Pancreas (tissue), 10 donors: Measurements from ENCODE around the gene PCDHA5. TPM values are rescaled to one million over a fixed set of nuclear protein-coding genes. Genes with fewer than 3 reads are reported as not detected.

Experiments
- ATAC-seq, 4 donors: fragments of 200-7000 bp; cut with Tn5 transposase; one replicate each; pipeline versions ENCODE4 v1.8.0 to v1.9.1; 2020; ENCODE audit warnings: mild to moderate bottlenecking in 4 of 4, moderate library complexity in 4 of 4
- DNase-seq, 6 donors: peaks; one replicate each; pipeline ENCODE4 v3.0.0-alpha.2; 2020
- FAIRE-seq: peaks from 2 replicates; lab custom pipeline; 2012; peaks lifted over from hg19 to GRCh38; lab: Jason Lieb, UNC
- H3K27ac ChIP-seq, 4 donors: fragments of 200-600 bp; sonication (generic); 1 replicate in 3 of 4; 2 replicates in 1 of 4; pipeline versions ENCODE4 v1.5.0 to v1.8.0; 2020
- H3K27me3 ChIP-seq, 4 donors: fragments of 200-600 bp; one replicate each; pipeline ENCODE4 v1.8.0; 2021
- H3K36me3 ChIP-seq, 3 donors: fragments of 200-600 bp; sonication (generic) in 1 of 3; one replicate each; pipeline versions ENCODE4 v1.5.0 to v1.8.0; 2020 to 2021
- H3K4me1 ChIP-seq, 3 donors: fragments of 200-600 bp; one replicate each; pipeline ENCODE4 v1.8.0; 2021
- H3K4me3 ChIP-seq, 4 donors: fragments of 200-600 bp; sonication (generic) in 2 of 4; one replicate each; pipeline versions ENCODE4 v1.5.0 to v1.8.0; 2020 to 2021
- H3K9me3 ChIP-seq, 4 donors: fragments of 200-600 bp; one replicate each; pipeline ENCODE4 v1.8.0; 2021
- WGBS, 2 donors: extraction: QIAGEN DNeasy Blood & Tissue Kit; methylation state at CpG; one replicate each; pipeline ENCODE4 v1.1.7; 2013; 5-methylcytosine and 5-hydroxymethylcytosine counted together
- intact Hi-C, 3 donors: fragments of 100-400 bp; cut with DNase I; formaldehyde crosslinking; loops; one replicate each; pipeline versions ENCODE4 v1.11.1 to v1.14.2; 2022
- polyA plus RNA-seq, 2 donors: library from polyadenylated mRNA; stranded (reverse); fragments of 200-250 nt; gene quantifications; one replicate each; pipeline ENCODE4 v1.2.3, GENCODE V29; 2013
- total RNA-seq, 6 donors: library from RNA; stranded (reverse); fragmentation: NEBNext Ultra II Directional in 4 of 6; extraction: Animal tissue kit (Norgen Biotek cat#: 25700) in 4 of 6; gene quantifications; one replicate each; pipeline versions ENCODE4 v1.2.1 to v1.2.4, GENCODE V29; 2021 to 2023
- TF ChIP-seq, protein P1 (sequence below), 4 donors: fragments of 200-600 bp; sonication (generic) in 3 of 4; IDR thresholded peaks; one replicate each; pipeline versions ENCODE4 v1.5.0 to v1.8.0; 2021; ENCODE audit warnings: antibody characterized with exemption in 4 of 4
- donor health status: healthy with polysubstance abuse.
- donor health status: DM: no; HTN: no; CAD: no; lungs with moderate emphysema.
- donor health status: DM: no; HTN: no; CAD: no.
- donor health status: control.
- donor health status: control.
- donor health status: Bipolar disorder and iron deficiency.
- donor health status: DM: yes; HTN: yes; CAD: no.
- donor health status: DM: no; HTN: no; CAD: no.
- donor health status: DM: no; HTN: no; CAD: no.
- donor health status: DM: yes; HTN: yes; CAD: no.

PCDHA5 gene
- total and polyA plus RNA-seq, 8 donors = 0.24 to 0.96 (median 0.55) TPM

DNA sequence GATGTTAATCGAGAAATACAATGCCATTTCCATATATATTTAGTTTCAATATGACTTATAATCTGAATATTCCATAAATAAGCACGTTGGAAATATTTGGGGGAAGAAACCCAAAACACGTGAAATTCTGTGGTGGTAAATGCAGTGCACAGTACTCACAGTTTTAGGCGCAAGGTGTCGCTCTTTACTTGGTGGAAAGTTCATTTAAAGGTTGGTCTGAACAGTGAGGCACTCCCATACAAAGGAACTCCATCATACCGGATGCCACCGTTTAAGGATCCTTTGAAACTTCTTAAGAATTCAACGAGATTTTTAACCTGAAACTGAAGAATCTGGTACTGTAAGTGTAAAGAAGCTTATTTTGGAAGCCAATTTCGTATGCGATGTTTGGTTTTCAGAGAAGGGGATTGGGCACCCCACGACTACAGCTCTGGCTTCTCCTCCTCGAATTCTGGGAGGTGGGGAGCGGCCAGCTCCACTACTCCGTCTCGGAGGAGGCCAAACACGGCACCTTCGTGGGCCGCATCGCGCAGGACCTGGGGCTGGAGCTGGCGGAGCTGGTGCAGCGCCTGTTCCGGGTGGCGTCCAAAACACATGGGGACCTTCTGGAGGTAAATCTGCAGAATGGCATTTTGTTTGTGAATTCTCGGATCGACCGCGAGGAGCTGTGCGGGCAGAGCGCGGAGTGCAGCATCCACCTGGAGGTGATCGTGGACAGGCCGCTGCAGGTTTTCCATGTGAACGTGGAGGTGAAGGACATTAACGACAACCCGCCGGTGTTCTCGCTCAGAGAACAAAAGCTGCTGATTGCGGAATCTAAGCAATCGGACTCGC is 47.5 kb downstream of the PCDHA5 start, which contains the start of gene PCDHA11:
Gene PCDHA11, plus strand, starts transcription at position 237 of the 834 bp plus-strand sequence. Its CDS starts 147 bp downstream, at position 384.
- TF ChIP-seq, protein P1, sequence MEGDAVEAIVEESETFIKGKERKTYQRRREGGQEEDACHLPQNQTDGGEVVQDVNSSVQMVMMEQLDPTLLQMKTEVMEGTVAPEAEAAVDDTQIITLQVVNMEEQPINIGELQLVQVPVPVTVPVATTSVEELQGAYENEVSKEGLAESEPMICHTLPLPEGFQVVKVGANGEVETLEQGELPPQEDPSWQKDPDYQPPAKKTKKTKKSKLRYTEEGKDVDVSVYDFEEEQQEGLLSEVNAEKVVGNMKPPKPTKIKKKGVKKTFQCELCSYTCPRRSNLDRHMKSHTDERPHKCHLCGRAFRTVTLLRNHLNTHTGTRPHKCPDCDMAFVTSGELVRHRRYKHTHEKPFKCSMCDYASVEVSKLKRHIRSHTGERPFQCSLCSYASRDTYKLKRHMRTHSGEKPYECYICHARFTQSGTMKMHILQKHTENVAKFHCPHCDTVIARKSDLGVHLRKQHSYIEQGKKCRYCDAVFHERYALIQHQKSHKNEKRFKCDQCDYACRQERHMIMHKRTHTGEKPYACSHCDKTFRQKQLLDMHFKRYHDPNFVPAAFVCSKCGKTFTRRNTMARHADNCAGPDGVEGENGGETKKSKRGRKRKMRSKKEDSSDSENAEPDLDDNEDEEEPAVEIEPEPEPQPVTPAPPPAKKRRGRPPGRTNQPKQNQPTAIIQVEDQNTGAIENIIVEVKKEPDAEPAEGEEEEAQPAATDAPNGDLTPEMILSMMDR (IDR thresholded peaks at IDR 0.05) = peak in 1 of 4 donors; percentile 12
- no peaks in the 10 kb centered on the region for H3K27me3 ChIP-seq
- peak within 1 kb of the TSS in 2 of 4 donors; percentile 18 to 37 for H3K4me3 ChIP-seq
- no peaks in the 10 kb centered on the region for H3K9me3 ChIP-seq
- H3K4me1 ChIP-seq = no peaks in the 10 kb centered on the region
- H3K36me3 ChIP-seq = no peaks in the 10 kb centered on the region
- WGBS, 2 donors = 13 to 15% methylated on average over 41 of the region's 41 CpGs
- FAIRE-seq (no peak), ATAC-seq (peak; percentile 86 to 100 (median 93)), DNase-seq (peak in 1 of 6 donors; percentile 26)
- intact Hi-C loops = no loop called here
- H3K27ac ChIP-seq = no peak within 1 kb of the TSS

DNA sequence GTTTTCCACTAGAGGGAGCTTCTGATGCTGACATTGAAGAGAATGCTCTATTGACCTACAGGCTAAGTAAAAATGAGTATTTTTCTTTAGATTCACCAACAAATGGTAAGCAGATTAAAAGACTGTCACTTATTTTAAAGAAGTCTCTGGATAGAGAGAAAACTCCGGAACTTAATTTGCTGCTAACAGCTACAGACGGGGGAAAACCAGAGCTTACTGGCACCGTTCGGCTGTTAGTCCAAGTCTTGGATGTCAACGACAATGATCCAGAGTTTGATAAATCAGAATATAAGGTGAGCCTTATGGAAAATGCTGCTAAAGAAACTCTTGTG is 48.1 kb downstream of the PCDHA5 start:
- Histone ChIP-seq H3K27me3 (no peaks in the 10 kb centered on the region), H3K4me3 (peak overlapping the region in 1 of 4 donors; percentile 18), H3K27ac (no peak overlapping the region), H3K4me1 (no peaks in the 10 kb centered on the region), H3K36me3 (no peaks in the 10 kb centered on the region), H3K9me3 (no peaks in the 10 kb centered on the region)
- intact Hi-C loops = no loop called here
- TF ChIP-seq, protein P1 (IDR thresholded peaks at IDR 0.05) = no peak
- FAIRE-seq = no peak
- ATAC-seq = peak in 2 of 4 donors; percentile 76 to 83
- 46 to 57% methylated on average over 5 of the region's 5 CpGs for WGBS, 2 donors
- DNase-seq = no peak

DNA sequence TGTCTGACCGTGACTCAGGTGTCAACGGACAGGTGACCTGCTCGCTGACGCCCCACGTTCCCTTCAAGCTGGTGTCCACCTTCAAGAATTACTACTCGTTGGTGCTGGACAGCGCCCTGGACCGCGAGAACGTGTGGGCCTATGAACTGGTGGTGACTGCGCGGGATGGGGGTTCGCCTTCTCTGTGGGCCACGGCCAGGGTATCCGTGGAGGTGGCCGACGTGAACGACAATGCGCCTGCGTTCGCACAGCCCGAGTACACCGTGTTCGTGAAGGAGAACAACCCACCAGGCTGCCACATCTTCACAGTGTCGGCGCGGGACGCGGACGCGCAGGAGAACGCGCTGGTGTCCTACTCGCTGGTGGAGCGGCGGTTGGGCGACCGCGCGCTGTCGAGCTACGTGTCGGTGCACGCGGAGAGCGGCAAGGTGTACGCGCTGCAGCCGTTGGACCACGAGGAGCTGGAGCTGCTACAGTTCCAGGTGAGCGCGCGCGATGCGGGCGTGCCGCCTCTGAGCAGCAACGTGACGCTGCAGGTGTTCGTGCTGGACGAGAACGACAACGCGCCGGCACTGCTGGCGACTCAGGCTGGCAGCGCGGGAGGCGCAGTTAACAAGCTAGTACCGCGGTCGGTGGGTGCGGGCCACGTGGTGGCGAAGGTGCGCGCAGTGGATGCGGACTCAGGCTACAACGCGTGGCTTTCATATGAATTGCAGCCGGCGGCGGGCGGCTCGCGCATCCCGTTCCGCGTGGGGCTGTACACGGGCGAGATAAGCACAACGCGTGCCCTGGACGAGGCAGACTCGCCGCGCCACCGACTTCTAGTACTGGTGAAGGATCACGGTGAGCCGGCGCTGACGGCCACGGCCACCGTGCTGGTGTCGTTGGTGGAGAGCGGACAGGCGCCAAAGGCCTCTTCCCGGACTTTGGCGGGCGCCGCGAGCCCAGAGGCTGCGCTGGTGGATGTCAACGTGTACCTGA is 49.1 kb downstream of the PCDHA5 start:
- intact Hi-C loops = loop anchor here in 1 of 3 donors (10.0 kb wide), 1 partner anchor 174 kb away; no protein-coding TSS in a partner anchor
- ATAC-seq = no peak

More for the DNA sequence above, 49.1 kb downstream of the PCDHA5 start:
- H3K36me3 ChIP-seq = no peaks in the 10 kb centered on the region
- no peaks in the 10 kb centered on the region for H3K27me3 ChIP-seq
- DNase-seq (peak in 2 of 6 donors; percentile 49 to 57), FAIRE-seq (no peak)
- WGBS, 2 donors = 38 to 52% methylated on average over 114 of the region's 114 CpGs
- TF ChIP-seq, protein P1 (IDR thresholded peaks at IDR 0.05) = no peak
- no peaks in the 10 kb centered on the region for H3K9me3 ChIP-seq
- H3K4me3 ChIP-seq = no peak overlapping the region
- no peak overlapping the region for H3K27ac ChIP-seq
- H3K4me1 ChIP-seq = no peaks in the 10 kb centered on the region

Other genes with a start within 250 kb of the PCDHA5 start
- gene CD14, start 188.4 kb upstream of the PCDHA5 start, total RNA-seq = 10 to 100 TPM in 3 of 6 donors, 1 to 10 TPM in 3; 4.3 to 45.8 (median 16.1) TPM
- gene CD14, start 188.4 kb upstream of the PCDHA5 start, polyA plus RNA-seq = 10 to 100 TPM; 11.8 to 17.6 TPM
- 10 to 100 TPM in 1 of 6 donors, 1 to 10 TPM in 5; 5.5 to 12.3 (median 8.0) TPM for gene TMCO6, start 182.2 kb upstream of the PCDHA5 start, total RNA-seq
- 10 to 100 TPM; 17.2 to 19.7 TPM for gene TMCO6, start 182.2 kb upstream of the PCDHA5 start, polyA plus RNA-seq
- 10 to 100 TPM; 20.7 to 31.9 (median 24.2) TPM for gene NDUFA2, start 174.0 kb upstream of the PCDHA5 start, total RNA-seq
- gene NDUFA2, start 174.0 kb upstream of the PCDHA5 start, polyA plus RNA-seq = 100 to 1,000 TPM; 106 to 125 TPM
- gene IK, start 173.8 kb upstream of the PCDHA5 start, total RNA-seq = 10 to 100 TPM; 25.1 to 43.5 (median 28.1) TPM
- 10 to 100 TPM; 31.2 to 53.4 TPM for gene IK, start 173.8 kb upstream of the PCDHA5 start, polyA plus RNA-seq
- gene WDR55, start 156.7 kb upstream of the PCDHA5 start, total RNA-seq = 10 to 100 TPM; 10.2 to 14.1 (median 11.9) TPM
- 10 to 100 TPM; 17.1 to 19.2 TPM for gene WDR55, start 156.7 kb upstream of the PCDHA5 start, polyA plus RNA-seq
- 1 to 10 TPM in 1 of 6 donors, under 1 TPM in 5; 0.37 to 1.0 (median 0.56) TPM for gene DND1, start 148.0 kb upstream of the PCDHA5 start, total RNA-seq
- 1 to 10 TPM; 3.5 to 3.8 TPM for gene DND1, start 148.0 kb upstream of the PCDHA5 start, polyA plus RNA-seq
- gene HARS1, start 130.2 kb upstream of the PCDHA5 start, total RNA-seq = 10 to 100 TPM; 24.7 to 34.7 (median 30.1) TPM
- 10 to 100 TPM; 46.8 to 47.8 TPM for gene HARS1, start 130.2 kb upstream of the PCDHA5 start, polyA plus RNA-seq
- 10 to 100 TPM in 1 of 6 donors, 1 to 10 TPM in 5; 5.9 to 15.9 (median 8.6) TPM for gene HARS2, start 130.2 kb upstream of the PCDHA5 start, total RNA-seq
- 10 to 100 TPM; 12.4 to 23.6 TPM for gene HARS2, start 130.2 kb upstream of the PCDHA5 start, polyA plus RNA-seq
- 10 to 100 TPM; 10.5 to 28.0 (median 15.8) TPM for gene ZMAT2, start 121.2 kb upstream of the PCDHA5 start, total RNA-seq
- 10 to 100 TPM; 21.2 to 42.9 TPM for gene ZMAT2, start 121.2 kb upstream of the PCDHA5 start, polyA plus RNA-seq
- gene PCDHA1, start 35.5 kb upstream of the PCDHA5 start, total RNA-seq = under 1 TPM in 4 of 6 donors, not detected in 2; 0.03 to 0.13 (median 0.09) TPM
- under 1 TPM; 0.04 to 0.47 TPM for gene PCDHA1, start 35.5 kb upstream of the PCDHA5 start, polyA plus RNA-seq
- gene PCDHA2, start 26.8 kb upstream of the PCDHA5 start, total RNA-seq = under 1 TPM in 5 of 6 donors, not detected in 1; 0.08 to 0.31 (median 0.12) TPM
- gene PCDHA2, start 26.8 kb upstream of the PCDHA5 start, polyA plus RNA-seq = under 1 TPM; 0.19 to 0.40 TPM
- gene PCDHA3, start 20.6 kb upstream of the PCDHA5 start, total RNA-seq = under 1 TPM; 0.24 to 0.79 (median 0.50) TPM
- 1 to 10 TPM in 1 of 2 donors, under 1 TPM in 1; 0.27 to 1.2 TPM for gene PCDHA3, start 20.6 kb upstream of the PCDHA5 start, polyA plus RNA-seq
- gene PCDHA4, start 14.5 kb upstream of the PCDHA5 start, total RNA-seq = 1 to 10 TPM in 4 of 6 donors, under 1 TPM in 2; 0.74 to 3.1 (median 1.5) TPM
- under 1 TPM; 0.53 to 0.70 TPM for gene PCDHA4, start 14.5 kb upstream of the PCDHA5 start, polyA plus RNA-seq
- 1 to 10 TPM in 4 of 6 donors, under 1 TPM in 2; 0.31 to 1.7 (median 1.1) TPM for gene PCDHA6, start 6.3 kb downstream of the PCDHA5 start, total RNA-seq
- 1 to 10 TPM in 1 of 2 donors, under 1 TPM in 1; 0.42 to 1.6 TPM for gene PCDHA6, start 6.3 kb downstream of the PCDHA5 start, polyA plus RNA-seq
- gene PCDHA7, start 12.7 kb downstream of the PCDHA5 start, total RNA-seq = under 1 TPM; 0.19 to 0.84 (median 0.44) TPM
- under 1 TPM; 0.49 to 0.96 TPM for gene PCDHA7, start 12.7 kb downstream of the PCDHA5 start, polyA plus RNA-seq
- gene PCDHA8, start 19.6 kb downstream of the PCDHA5 start, total RNA-seq = under 1 TPM; 0.08 to 0.76 (median 0.41) TPM
- gene PCDHA8, start 19.6 kb downstream of the PCDHA5 start, polyA plus RNA-seq = under 1 TPM; 0.30 to 0.40 TPM
- gene PCDHA9, start 26.8 kb downstream of the PCDHA5 start, total RNA-seq = under 1 TPM; 0.12 to 0.55 (median 0.23) TPM
- under 1 TPM in 1 of 2 donors, not detected in 1; 0.19 TPM for gene PCDHA9, start 26.8 kb downstream of the PCDHA5 start, polyA plus RNA-seq
- 1 to 10 TPM; 1.4 to 6.7 (median 3.1) TPM for gene PCDHA10, start 34.3 kb downstream of the PCDHA5 start, total RNA-seq
- under 1 TPM; 0.16 to 0.34 TPM for gene PCDHA10, start 34.3 kb downstream of the PCDHA5 start, polyA plus RNA-seq
- 1 to 10 TPM in 4 of 6 donors, under 1 TPM in 2; 0.78 to 1.6 (median 1.2) TPM for gene PCDHA11, start 47.3 kb downstream of the PCDHA5 start, total RNA-seq
- under 1 TPM; 0.34 to 0.35 TPM for gene PCDHA11, start 47.3 kb downstream of the PCDHA5 start, polyA plus RNA-seq
- gene PCDHA12, start 53.7 kb downstream of the PCDHA5 start, total RNA-seq = 1 to 10 TPM in 4 of 6 donors, under 1 TPM in 2; 0.75 to 1.5 (median 1.3) TPM
- gene PCDHA12, start 53.7 kb downstream of the PCDHA5 start, polyA plus RNA-seq = under 1 TPM; 0.42 to 0.54 TPM
- 1 to 10 TPM in 3 of 6 donors, under 1 TPM in 3; 0.63 to 2.0 (median 1.2) TPM for gene PCDHA13, start 60.5 kb downstream of the PCDHA5 start, total RNA-seq
- under 1 TPM; 0.27 to 0.35 TPM for gene PCDHA13, start 60.5 kb downstream of the PCDHA5 start, polyA plus RNA-seq
- 1 to 10 TPM in 5 of 6 donors, under 1 TPM in 1; 0.98 to 2.0 (median 1.6) TPM for gene PCDHAC1, start 104.7 kb downstream of the PCDHA5 start, total RNA-seq
- gene PCDHAC1, start 104.7 kb downstream of the PCDHA5 start, polyA plus RNA-seq = under 1 TPM; 0.34 to 0.80 TPM
- 1 to 10 TPM in 1 of 6 donors, under 1 TPM in 5; 0.37 to 1.1 (median 0.68) TPM for gene PCDHAC2, start 144.9 kb downstream of the PCDHA5 start, total RNA-seq
- under 1 TPM; 0.08 to 0.73 TPM for gene PCDHAC2, start 144.9 kb downstream of the PCDHA5 start, polyA plus RNA-seq
- under 1 TPM; 0.09 to 0.35 (median 0.14) TPM for gene PCDHB1, start 229.8 kb downstream of the PCDHA5 start, total RNA-seq
- under 1 TPM; 0.02 to 0.08 TPM for gene PCDHB1, start 229.8 kb downstream of the PCDHA5 start, polyA plus RNA-seq